Skeletal muscle tissue (tissue), 4 donors: ENCODE measurements around the gene ZBTB6. TPM values are rescaled to one million over a fixed set of nuclear protein-coding genes. Genes with fewer than 3 reads are reported as not detected.
"Not testable (repeated sequence)": the region's sequence is repeated elsewhere in the genome, so short reads cannot be mapped to it uniquely, and the experiment has no call there.

ENCODE experiments used
- H3K27ac ChIP-seq: one replicate; pipeline ENCODE4 v1.7.0; 2013; ENCODE audit warnings: mild to moderate bottlenecking, low read depth, low read length, inconsistent platforms
- H3K27me3 ChIP-seq, 3 donors: one replicate each; pipeline ENCODE4 v1.7.0; 2013; ENCODE audit warnings: low read length in 3 of 3; ENCODE audit not compliant: control insufficient read depth in 3 of 3, insufficient read depth in 3 of 3
- H3K36me3 ChIP-seq, 3 donors: one replicate each; pipeline ENCODE4 v1.7.0; 2013; ENCODE audit warnings: low read length in 3 of 3; ENCODE audit not compliant: control insufficient read depth in 3 of 3, insufficient read depth in 3 of 3
- H3K4me1 ChIP-seq, 3 donors: one replicate each; pipeline ENCODE4 v1.7.0; 2013; ENCODE audit warnings: low read length in 3 of 3, mild to moderate bottlenecking in 3 of 3; ENCODE audit not compliant: control insufficient read depth in 3 of 3, insufficient read depth in 3 of 3
- H3K4me3 ChIP-seq, 3 donors: one replicate each; pipeline ENCODE4 v1.7.0; 2013; ENCODE audit warnings: low read length in 3 of 3
- H3K9ac ChIP-seq, 3 donors: one replicate each; pipeline ENCODE4 v1.7.0; 2013; ENCODE audit warnings: low read length in 3 of 3, mild to moderate bottlenecking in 3 of 3, moderate library complexity in 2 of 3, low read depth in 1 of 3
- H3K9me3 ChIP-seq, 3 donors: one replicate each; pipeline ENCODE4 v1.7.0; 2013; ENCODE audit warnings: low read length in 3 of 3; ENCODE audit not compliant: control insufficient read depth in 3 of 3
- total RNA-seq: library from RNA; depleted of rRNA; stranded (reverse); fragments of >200 nt; gene quantifications from one replicate; pipeline ENCODE4 v1.2.3, GENCODE V29; 2014
- donor health status: Osteomylitis.

The ZBTB6 gene
- total RNA-seq, 1 donor from 2014 or later: 20.4 TPM

DNA sequence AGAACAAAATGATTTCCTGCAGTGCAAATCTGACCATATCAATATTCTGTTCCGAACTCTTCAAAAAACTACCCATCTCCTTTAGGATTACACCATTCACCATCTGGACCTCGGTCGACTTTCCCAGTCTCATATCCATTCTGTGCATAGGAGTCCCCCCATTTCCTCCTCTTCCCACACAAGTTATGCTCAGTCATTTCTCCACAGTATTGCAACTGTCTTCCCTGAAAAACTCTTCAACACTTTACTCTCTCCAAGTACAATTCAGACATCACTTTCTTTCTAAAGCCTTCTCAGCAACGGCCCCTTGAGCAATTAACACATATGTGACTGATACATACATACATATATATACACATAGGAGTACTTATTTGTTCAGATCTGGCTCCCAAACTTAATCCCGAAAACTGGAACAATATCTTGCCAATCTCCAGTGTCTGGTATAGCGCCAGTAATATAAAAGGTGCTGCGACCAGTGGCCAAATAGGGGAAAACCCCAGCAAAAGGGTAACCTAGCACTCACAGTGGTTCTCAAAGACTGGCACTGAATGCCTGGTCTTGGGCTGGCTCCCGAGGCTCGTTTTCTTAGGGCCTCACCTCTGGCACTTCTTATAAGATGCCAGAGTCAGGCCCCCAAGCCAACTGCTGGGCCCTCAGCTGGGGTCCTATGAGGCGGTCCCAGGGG, 17.6 kb upstream of the ZBTB6 start:
- peaks cover 25 to 30% (median 29%) of the 10 kb centered on the region in 3 donors for H3K4me1 ChIP-seq
- H3K27me3 ChIP-seq: no peaks in the 10 kb centered on the region
- peak overlapping the region; percentile 79 for H3K27ac ChIP-seq

DNA sequence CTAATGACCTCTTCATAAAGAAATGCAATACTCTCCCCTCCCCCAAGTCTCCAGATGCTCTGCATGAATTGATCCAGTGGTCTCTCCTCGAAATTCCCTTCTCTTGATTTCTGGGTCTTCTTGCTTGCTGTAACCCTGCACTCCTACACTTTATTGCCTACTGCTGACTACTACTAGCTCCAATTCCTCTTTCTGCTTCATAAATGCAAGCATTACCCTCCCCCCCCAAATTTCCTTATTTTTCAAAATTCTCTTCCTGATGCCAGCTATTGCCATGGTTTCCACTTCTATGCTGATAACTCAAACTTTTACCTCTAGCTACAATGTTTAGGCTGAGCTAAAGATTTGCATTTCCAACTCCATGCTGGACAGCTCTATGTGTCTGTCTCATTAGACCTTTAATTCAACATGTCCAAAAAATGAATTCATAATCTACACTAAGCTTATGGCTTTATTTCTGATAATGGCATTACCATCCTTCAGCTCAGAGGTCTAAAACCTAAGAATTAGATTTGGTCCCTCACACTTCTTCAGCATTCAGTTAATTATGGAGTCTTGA, 16.8 kb upstream of the ZBTB6 start:
- Histone ChIP-seq H3K27ac (no peak overlapping the region), H3K27me3 (no peaks in the 10 kb centered on the region), H3K9ac (no peak overlapping the region), H3K36me3 (no peaks in the 10 kb centered on the region), H3K4me3 (no peak overlapping the region), H3K4me1 (peaks cover 25 to 30% (median 29%) of the 10 kb centered on the region in 3 donors), H3K9me3 (no peaks in the 10 kb centered on the region)

More for the DNA sequence above, 17.6 kb upstream of the ZBTB6 start:
- peak overlapping the region; percentile 87 to 95 (median 91) for H3K9ac ChIP-seq
- H3K9me3 ChIP-seq: no peaks in the 10 kb centered on the region
- peak overlapping the region; percentile 91 to 96 (median 93) for H3K4me3 ChIP-seq
- no peaks in the 10 kb centered on the region for H3K36me3 ChIP-seq

DNA sequence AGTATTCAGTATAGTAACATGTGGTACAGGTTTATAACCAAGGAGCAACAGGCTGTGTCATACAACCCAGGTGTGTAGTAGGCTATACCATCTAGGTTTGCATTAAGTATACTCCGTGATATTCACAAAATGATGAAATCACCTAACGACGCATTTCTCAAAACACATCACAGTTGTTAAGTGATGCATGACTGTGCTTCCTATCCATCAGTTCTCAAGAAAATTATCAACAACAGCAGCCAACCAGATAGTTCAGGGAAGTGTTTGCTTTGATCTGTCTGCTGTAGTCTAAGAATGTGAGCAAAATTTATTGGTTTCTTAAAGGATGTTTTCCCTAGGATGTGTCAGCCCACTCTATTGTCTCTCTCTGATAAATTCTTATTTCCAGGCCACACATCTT, 10.8 kb upstream of the ZBTB6 start:
- Histone ChIP-seq H3K27me3 (no peaks in the 10 kb centered on the region), H3K4me3 (no peak overlapping the region), H3K9ac (no peak overlapping the region)

DNA sequence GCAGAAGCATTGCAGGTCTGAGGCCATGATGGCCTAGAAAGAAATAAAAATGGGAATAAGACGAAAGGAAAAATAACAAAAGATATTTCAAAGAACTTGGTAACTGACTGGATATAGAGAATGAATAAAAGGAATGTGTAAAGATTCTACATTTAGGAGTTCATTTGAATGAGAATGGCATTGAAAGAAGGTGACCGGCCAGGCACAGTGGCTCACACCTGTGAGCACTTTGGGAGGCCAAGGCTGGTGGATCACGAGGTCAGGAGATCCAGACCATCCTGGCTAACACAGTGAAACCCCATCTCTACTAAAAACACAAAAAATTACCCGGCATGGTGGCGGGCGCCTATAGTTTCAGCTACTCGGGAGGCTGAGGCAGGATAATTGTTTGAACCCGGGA, 9.6 kb upstream of the ZBTB6 start:
- Histone ChIP-seq H3K4me1 (no peaks in the 10 kb centered on the region), H3K36me3 (peaks cover 5 to 11% (median 7%) of the 10 kb centered on the region in 3 donors), H3K27me3 (no peaks in the 10 kb centered on the region), H3K4me3 (no peak overlapping the region), H3K27ac (no peak overlapping the region), H3K9ac (no peak overlapping the region), H3K9me3 (no peaks in the 10 kb centered on the region)

More for the DNA sequence above, 10.8 kb upstream of the ZBTB6 start:
- H3K36me3 ChIP-seq: peaks cover 2 to 7% (median 4%) of the 10 kb centered on the region in 3 donors
- H3K4me1 ChIP-seq: peaks cover 3% of the 10 kb centered on the region in 3 donors
- no peaks in the 10 kb centered on the region for H3K9me3 ChIP-seq
- H3K27ac ChIP-seq: no peak overlapping the region

DNA sequence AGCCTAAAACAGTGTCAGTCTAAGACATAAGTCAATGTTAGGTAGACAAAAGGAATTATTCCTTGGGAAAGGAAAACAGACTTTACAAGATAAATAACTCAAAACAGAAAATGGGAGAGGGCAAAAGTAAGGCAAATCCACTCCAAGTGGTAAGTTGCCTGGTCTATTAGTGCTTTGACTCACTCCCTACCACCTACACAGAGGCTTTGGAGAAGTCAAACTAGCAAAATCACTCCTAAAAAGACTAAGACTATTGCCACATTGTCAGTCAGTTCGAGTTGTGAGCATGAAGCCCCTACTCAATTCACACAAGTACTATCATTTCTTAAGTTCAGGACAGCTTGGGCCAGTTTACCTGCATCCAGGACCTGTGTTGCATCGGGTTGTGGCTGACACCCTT, 5.2 kb upstream of the ZBTB6 start:
- H3K4me1 ChIP-seq: peaks cover 2 to 4% (median 4%) of the 10 kb centered on the region in 3 donors
- no peaks in the 10 kb centered on the region for H3K27me3 ChIP-seq
- H3K36me3 ChIP-seq: peaks cover 5 to 11% (median 7%) of the 10 kb centered on the region in 3 donors
- no peak overlapping the region for H3K9ac ChIP-seq
- H3K4me3 ChIP-seq: no peak overlapping the region
- H3K27ac ChIP-seq: no peak overlapping the region
- no peaks in the 10 kb centered on the region for H3K9me3 ChIP-seq

DNA sequence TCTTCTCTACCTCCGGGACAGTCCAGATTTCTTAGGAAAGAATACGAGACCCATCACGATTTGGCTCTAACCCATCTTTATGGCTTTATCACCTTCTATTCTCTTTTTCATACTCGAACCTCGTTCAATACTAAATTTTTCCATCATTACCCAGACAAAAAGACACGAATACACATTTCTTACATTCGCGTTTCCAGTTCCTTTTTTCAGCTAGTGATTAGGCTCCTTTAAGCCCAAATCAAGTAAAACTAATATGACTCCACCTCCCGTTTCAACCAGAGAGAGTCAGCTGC, 506 bp downstream of the ZBTB6 start:
- no peaks in the 10 kb centered on the region for H3K27me3 ChIP-seq
- peak overlapping the region; percentile 98 to 99 (median 99) for H3K4me3 ChIP-seq
- peaks cover 7 to 16% (median 15%) of the 10 kb centered on the region in 3 donors for H3K4me1 ChIP-seq
- H3K9me3 ChIP-seq: no peaks in the 10 kb centered on the region
- H3K27ac ChIP-seq: peak overlapping the region; percentile 58
- H3K9ac ChIP-seq: peak overlapping the region; percentile 86 to 96 (median 93)
- peaks cover 6 to 17% (median 9%) of the 10 kb centered on the region in 3 donors for H3K36me3 ChIP-seq

DNA sequence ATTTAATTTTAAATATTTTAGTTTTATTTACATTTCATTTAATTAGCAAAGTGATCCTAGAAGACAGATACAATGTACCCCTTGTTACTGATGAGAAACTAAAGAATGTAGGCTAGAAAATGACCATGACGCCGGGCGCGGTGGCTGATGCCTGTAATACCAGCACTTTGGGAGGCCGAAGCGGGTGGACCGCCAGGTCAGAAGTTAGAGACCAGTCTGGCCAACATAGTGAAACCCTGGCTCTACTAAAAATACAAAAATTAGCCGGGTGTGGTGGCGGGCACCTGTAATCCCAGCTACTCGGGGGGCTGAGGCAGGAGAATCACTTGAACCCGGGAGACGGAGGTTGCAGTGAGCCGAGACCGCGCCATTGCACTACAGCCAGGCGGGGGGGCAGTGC, 7.0 kb downstream of the ZBTB6 start:
- Histone ChIP-seq H3K4me1 (peaks cover 5 to 20% (median 12%) of the 10 kb centered on the region in 3 donors), H3K36me3 (peaks cover 4 to 10% (median 6%) of the 10 kb centered on the region in 3 donors)
- H3K27me3 ChIP-seq, H3K27ac ChIP-seq, H3K9me3 ChIP-seq, H3K4me3 ChIP-seq, H3K9ac ChIP-seq: not testable (repeated sequence)

DNA sequence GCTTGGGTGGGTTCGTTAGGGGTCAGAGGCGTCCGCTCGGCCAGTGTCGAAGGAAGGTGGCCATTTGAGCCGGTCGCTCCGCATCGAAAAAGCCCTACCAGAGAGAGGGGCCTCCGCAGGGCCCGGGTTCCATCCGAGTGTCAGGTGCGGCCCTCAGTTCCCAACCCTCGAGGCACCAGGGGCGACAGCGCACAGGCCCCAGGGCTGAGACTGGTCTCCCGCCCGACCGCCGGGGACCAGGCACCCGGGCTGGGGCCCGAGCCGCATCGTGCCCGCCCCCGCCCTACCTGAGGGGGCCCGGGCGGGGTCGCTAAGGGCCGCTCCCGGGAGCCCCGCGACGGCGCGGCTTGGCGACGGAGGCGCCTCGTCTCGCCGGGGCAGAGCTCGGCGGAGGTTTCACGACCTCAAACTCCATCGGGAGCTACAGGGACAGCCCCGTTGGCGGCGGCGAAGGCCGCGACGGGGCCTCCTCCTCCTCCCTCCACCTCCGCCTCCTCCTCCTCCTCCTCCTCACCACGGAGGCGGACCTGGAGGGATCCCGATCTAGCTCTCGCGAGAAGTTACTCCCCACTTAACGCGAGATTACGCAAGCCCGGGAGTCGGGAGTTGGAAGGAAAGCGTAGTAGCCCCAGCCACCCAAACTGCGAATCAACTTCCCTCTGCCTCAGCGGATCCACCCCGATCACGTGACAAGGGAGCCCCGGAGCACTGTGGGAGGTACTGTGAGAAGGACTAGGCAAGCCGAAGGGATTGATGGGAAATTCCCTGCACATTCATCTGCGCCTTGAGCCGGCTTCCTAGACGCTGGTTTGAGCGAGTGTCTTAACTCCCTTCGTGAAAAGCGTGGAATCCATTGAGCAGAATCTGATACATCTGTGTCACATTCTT, 8.1 kb downstream of the ZBTB6 start, which contains the start of gene RC3H2:
Gene RC3H2, minus strand, starts transcription at position 537 of the 888 bp plus-strand sequence. CDS start 7,850 bp downstream, outside the sequence.
- no peaks in the 10 kb centered on the region for H3K27me3 ChIP-seq
- peak within 1 kb of the TSS; percentile 87 to 96 (median 94) for H3K9ac ChIP-seq
- peak within 1 kb of the TSS; percentile 85 for H3K27ac ChIP-seq
- H3K36me3 ChIP-seq: peaks cover 0 to 2% (median 0%) of the 10 kb centered on the region in 3 donors
- peak within 1 kb of the TSS; percentile 75 to 93 (median 87) for H3K4me3 ChIP-seq
- no peaks in the 10 kb centered on the region for H3K9me3 ChIP-seq
- H3K4me1 ChIP-seq: peaks cover 5 to 20% (median 12%) of the 10 kb centered on the region in 3 donors

DNA sequence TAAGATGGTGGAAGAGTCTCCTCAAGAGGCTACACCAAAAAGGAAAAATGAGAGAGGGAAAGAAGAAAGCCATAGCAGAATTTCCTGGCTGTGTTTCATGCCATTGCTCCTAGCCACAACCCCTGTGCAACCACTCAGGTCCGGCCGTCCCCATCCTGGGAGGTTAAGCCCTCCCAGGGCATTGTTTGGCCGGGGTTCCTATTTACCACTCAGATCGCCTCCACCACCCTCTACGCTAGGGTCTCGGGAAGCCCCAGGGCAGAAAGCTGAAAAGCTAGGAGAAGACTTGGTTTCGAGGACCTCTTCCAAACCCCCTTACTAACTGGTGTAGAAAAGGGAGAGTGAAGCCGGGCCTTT, 8.7 kb downstream of the ZBTB6 start:
- Histone ChIP-seq H3K4me3 (peak overlapping the region; percentile 75 to 93 (median 87)), H3K9me3 (no peaks in the 10 kb centered on the region), H3K27me3 (no peaks in the 10 kb centered on the region), H3K9ac (peak overlapping the region; percentile 87 to 96 (median 94)), H3K27ac (peak overlapping the region; percentile 85), H3K36me3 (no peaks in the 10 kb centered on the region), H3K4me1 (peaks cover 5 to 20% (median 12%) of the 10 kb centered on the region in 3 donors)
